GM20000 (cell line): ENCODE results near the gene GLYATL1.

Experiments used
- DNase-seq: peaks from one replicate; pipeline ENCODE4 v3.0.0; 2012; ENCODE audit warnings: low spot score
- TF ChIP-seq, protein P1 (sequence below): IDR thresholded peaks from 2 replicates; pipeline ENCODE4 v1.5.1; 2012; ENCODE audit warnings: mild to moderate bottlenecking, control low read depth; ENCODE audit errors: extremely low read depth, missing control alignments

GLYATL1 gene

DNA sequence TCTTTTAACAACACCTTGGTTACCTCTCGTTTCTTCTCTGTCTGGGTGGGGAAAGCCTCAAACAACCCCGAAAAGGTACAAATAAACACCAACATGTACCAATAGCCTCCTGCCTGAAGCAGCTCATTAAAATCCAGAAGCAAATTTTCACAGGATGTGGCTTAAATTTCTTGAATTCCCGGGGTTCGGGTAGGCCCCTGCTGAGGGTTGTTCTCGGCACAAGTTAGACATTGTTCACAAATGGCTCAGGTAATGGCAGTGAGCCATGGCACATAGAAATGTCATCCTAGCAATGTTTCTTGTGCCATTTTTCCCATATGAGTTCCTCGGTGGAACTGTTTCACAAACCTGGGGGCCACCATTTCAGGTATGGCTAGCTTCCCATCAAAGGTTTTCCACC lies 19.7 kb upstream of the GLYATL1 start:
- no peak for DNase-seq
- TF ChIP-seq, protein P1, sequence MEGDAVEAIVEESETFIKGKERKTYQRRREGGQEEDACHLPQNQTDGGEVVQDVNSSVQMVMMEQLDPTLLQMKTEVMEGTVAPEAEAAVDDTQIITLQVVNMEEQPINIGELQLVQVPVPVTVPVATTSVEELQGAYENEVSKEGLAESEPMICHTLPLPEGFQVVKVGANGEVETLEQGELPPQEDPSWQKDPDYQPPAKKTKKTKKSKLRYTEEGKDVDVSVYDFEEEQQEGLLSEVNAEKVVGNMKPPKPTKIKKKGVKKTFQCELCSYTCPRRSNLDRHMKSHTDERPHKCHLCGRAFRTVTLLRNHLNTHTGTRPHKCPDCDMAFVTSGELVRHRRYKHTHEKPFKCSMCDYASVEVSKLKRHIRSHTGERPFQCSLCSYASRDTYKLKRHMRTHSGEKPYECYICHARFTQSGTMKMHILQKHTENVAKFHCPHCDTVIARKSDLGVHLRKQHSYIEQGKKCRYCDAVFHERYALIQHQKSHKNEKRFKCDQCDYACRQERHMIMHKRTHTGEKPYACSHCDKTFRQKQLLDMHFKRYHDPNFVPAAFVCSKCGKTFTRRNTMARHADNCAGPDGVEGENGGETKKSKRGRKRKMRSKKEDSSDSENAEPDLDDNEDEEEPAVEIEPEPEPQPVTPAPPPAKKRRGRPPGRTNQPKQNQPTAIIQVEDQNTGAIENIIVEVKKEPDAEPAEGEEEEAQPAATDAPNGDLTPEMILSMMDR, result no peak

DNA sequence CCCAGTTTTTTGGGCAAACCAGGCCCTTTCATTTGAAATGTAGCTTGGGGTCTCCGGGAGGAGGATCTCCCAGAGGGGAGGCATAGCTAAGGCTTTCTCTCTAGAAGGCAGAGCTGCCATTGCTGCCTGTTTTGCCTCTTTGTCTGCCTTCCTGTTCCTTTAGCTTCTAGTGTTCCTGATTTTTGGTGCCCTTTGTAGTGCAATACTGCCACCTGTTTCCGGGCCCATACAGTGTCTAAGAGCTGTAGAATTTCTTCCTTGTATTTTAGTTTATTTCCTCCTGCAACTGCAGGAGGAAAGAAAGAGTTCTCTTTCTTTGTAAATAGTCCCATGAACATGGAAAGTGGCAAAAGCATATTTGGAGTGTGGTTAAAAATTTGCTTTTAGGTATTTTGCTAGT lies 19.3 kb upstream of the GLYATL1 start:
- TF ChIP-seq, protein P1, result no peak
- no peak for DNase-seq

DNA sequence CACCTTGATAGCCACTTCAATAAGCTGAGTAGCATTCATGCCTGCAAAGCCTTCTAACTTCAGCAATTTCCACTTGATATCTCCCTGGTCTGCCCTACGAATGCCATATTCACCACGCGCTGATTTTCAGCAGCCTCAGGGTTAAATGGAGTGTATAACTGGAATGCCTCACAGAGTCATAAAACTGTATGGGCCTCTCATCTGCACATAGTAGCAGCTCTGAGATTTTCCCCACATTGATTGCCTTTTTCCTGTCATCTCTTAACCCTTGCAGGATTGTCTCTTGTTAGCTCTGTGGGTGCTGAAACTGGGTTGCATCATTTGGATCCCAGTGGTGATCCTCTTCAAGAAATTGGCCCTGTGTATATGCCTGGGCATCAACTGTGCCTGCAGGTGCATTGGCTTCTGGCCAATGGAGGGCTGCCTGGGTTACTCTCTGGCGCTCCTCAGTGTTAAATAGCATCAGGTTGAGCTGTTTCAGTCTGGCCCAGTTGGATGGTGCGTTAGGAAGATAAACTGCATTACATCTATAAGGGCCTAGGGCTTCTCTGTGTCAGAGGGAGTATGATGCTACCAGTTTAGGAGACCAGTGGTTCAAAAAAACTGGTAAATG lies 17.4 kb upstream of the GLYATL1 start:
- DNase-seq, result no peak
- TF ChIP-seq, protein P1, result no peak

DNA sequence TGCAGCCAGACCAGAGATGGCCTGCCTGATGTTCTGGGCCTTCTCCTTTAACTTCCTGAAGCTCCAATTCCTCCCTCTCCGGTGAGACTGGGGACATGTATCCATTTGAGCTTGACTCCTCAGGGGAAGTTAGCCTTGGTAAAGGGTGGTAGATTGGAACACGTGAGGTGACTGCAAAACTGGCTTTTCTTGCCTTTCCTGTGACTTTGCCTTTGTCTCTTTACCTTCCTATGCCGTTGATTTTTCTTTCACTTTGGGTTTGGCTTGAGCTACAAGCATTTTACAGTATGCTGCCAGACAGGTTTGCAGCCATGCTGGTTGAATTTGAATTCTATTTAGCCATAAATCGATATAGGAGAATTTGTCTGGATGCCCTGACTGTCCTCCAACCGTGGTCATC lies 16.8 kb upstream of the GLYATL1 start:
- TF ChIP-seq, protein P1, result no peak
- no peak for DNase-seq

DNA sequence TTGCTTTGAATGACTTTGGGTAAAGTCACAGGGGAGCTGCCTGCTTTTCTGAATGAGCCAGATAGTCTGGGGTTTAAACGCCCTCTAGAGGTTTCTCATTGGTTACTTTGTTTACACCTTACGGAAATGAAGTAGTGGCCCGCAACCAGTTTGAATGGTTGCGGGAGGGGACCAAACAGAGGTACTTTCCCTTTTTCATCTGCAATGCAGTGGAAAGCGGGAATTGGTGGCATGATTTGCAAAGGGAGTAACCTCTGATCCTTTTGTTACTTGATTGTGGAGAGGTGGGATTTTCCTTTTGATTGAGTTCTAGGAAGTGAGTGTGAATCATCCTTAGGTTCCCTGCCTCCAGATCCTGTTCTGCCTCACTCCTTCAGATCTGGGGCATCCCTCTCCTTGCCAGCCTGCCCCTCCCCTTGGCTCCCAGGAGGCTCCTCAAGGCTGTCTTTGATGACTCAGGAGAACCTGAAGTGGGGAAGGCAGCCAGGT lies 15.9 kb upstream of the GLYATL1 start:
- TF ChIP-seq, protein P1, result peak; percentile 12
- DNase-seq, result peak; percentile 47

DNA sequence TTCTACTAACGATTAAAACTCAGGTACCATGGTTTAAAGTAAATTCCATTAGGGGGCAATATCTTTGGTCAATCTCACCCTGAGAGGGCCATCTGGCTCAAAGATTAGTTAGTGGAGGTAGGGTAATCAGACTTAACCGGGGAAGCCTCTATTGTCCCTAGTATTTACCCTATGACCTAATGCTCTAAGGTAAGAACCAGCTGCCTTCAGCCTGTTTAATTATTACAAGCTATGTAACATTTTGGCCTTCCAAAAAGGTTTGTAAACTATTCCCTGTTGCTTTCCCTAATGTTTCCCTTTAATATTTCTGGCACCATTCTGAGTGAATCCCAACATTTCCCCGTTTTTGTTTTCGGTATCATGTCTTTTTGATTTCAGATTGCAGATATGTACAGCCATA lies 15.1 kb upstream of the GLYATL1 start:
- TF ChIP-seq, protein P1, result no peak
- DNase-seq, result no peak

DNA sequence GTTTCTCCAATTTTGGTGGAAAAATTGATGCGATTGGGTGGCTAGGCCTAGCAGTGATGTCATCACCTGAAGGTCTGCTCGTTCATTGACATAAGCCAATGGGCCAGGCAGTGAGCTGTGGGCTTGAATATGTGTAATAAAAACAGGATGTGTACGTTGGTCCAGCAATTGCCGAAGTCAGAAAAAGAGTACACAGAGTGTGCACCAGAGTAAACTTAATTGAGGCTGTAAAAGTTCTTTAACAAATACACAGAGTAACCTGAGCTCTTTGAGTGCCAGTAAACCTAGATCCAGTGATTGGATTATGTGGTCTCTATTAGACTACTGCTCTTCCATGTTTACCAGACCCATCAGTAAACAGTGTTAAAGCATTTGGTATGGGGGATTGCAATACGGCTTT lies 13.0 kb upstream of the GLYATL1 start:
- TF ChIP-seq, protein P1, result no peak
- DNase-seq, result no peak
